ENCODE data around the gene TMPO.

Gene TMPO

GRCh38 chr12:98483621-98484503 lies 31.5 kb upstream of the TMPO start:
- TF ChIP-seq FOXP2 (optimal IDR thresholded peaks at IDR 0.05; ENCODE audit: borderline replicate concordance, extremely low read depth, extremely low read length, insufficient read depth) (no peak), REST (IDR thresholded peaks at IDR 0.05; ENCODE audit: insufficient read depth in 1 of 2, low read depth in 2 of 2, low read length in 2 of 2) (no peak), SIN3A (IDR thresholded peaks at IDR 0.05; ENCODE audit: borderline replicate concordance, insufficient read depth, low read length) (no peak), POLR2AphosphoS5 (IDR thresholded peaks at IDR 0.05; ENCODE audit: low read depth, low read length) (no peak), TAF1 (IDR thresholded peaks at IDR 0.05; ENCODE audit: borderline replicate concordance, insufficient read depth, low read length) (no peak)

- TF ChIP-seq POLR2AphosphoS5 (IDR thresholded peaks at IDR 0.05; ENCODE audit: low read depth, low read length) (no peak), SIN3A (IDR thresholded peaks at IDR 0.05; ENCODE audit: borderline replicate concordance, insufficient read depth, low read length) (no peak), REST (IDR thresholded peaks at IDR 0.05; ENCODE audit: insufficient read depth in 1 of 2, low read depth in 2 of 2, low read length in 2 of 2) (no peak), TAF1 (IDR thresholded peaks at IDR 0.05; ENCODE audit: borderline replicate concordance, insufficient read depth, low read length) (no peak), FOXP2 (optimal IDR thresholded peaks at IDR 0.05; ENCODE audit: borderline replicate concordance, extremely low read depth, extremely low read length, insufficient read depth) (no peak)
Observed at GRCh38 chr12:98485792-98486340, 29.5 kb upstream of the TMPO start.

GRCh38 chr12:98489176-98489575 lies 26.2 kb upstream of the TMPO start:
- TF ChIP-seq REST (IDR thresholded peaks at IDR 0.05; ENCODE audit: insufficient read depth in 1 of 2, low read depth in 2 of 2, low read length in 2 of 2) (no peak), POLR2AphosphoS5 (IDR thresholded peaks at IDR 0.05; ENCODE audit: low read depth, low read length) (no peak), TAF1 (IDR thresholded peaks at IDR 0.05; ENCODE audit: borderline replicate concordance, insufficient read depth, low read length) (no peak), SIN3A (IDR thresholded peaks at IDR 0.05; ENCODE audit: borderline replicate concordance, insufficient read depth, low read length) (no peak), FOXP2 (optimal IDR thresholded peaks at IDR 0.05; ENCODE audit: borderline replicate concordance, extremely low read depth, extremely low read length, insufficient read depth) (no peak)

GRCh38 chr12:98490501-98491453 lies 24.6 kb upstream of the TMPO start:
- TF ChIP-seq SIN3A (IDR thresholded peaks at IDR 0.05; ENCODE audit: borderline replicate concordance, insufficient read depth, low read length) (no peak), POLR2AphosphoS5 (IDR thresholded peaks at IDR 0.05; ENCODE audit: low read depth, low read length) (no peak), TAF1 (IDR thresholded peaks at IDR 0.05; ENCODE audit: borderline replicate concordance, insufficient read depth, low read length) (no peak), REST (IDR thresholded peaks at IDR 0.05; ENCODE audit: insufficient read depth in 1 of 2, low read depth in 2 of 2, low read length in 2 of 2) (no peak), FOXP2 (optimal IDR thresholded peaks at IDR 0.05; ENCODE audit: borderline replicate concordance, extremely low read depth, extremely low read length, insufficient read depth) (no peak)

Data from PFSK-1 (cell line).